K562 (cell line): ENCODE results near the gene RAP1GAP2. TPM values are rescaled to one million over a fixed set of nuclear protein-coding genes. Genes with fewer than 3 reads are reported as not detected.
A peak's percentile ranks its signal among the peaks of the same experiment; 100 is the strongest.

ENCODE experiments used
- CBX5 ChIP-seq: IDR thresholded peaks from 2 replicates; pipeline ENCODE4 v1.6.1; 2014; ENCODE audit warnings: low read depth, borderline replicate concordance
- CHCHD3 ChIP-seq: fragments of 250-450 bp; sonication (Bioruptor Pico); IDR thresholded peaks from 2 replicates; pipeline ENCODE4 v2.1.2; 2022; ENCODE audit warnings: mild to moderate bottlenecking
- FOXM1 ChIP-seq, 2 experiments: fragments of 450-650 bp in 1 of 2; sonication (generic) in 1 of 2; formaldehyde crosslinking in 1 of 2; IDR thresholded peaks; 2 replicates each; pipeline versions ENCODE4 v1.6.1 to v1.9.0; 2017 to 2022; ENCODE audit warnings: low read depth in 2 of 2, mild to moderate bottlenecking in 2 of 2, missing genetic modification reagents in 1 of 2, moderate library complexity in 1 of 2
- HMG20B ChIP-seq: fragments of 250-450 bp; sonication (Bioruptor Pico); IDR thresholded peaks from 2 replicates; pipeline ENCODE4 v1.5.0; 2021; ENCODE audit warnings: mild to moderate bottlenecking
- KDM5B ChIP-seq: fragments of 200-600 bp; sonication (generic); IDR thresholded peaks from 2 replicates; pipeline ENCODE4 v1.6.1; 2012; ENCODE audit warnings: low read depth, mild to moderate bottlenecking, moderate library complexity, low read length, control low read depth, inconsistent platforms; ENCODE audit not compliant: insufficient replicate concordance
- MEIS2 ChIP-seq: fragments of 450-650 bp; IDR thresholded peaks from 2 replicates; pipeline ENCODE4 v1.6.1; 2014; ENCODE audit warnings: mild to moderate bottlenecking; ENCODE audit not compliant: partially characterized antibody
- MYNN ChIP-seq, 2 experiments: sonication (generic); formaldehyde crosslinking in 1 of 2; IDR thresholded peaks; 2 replicates each; pipeline versions ENCODE4 v1.5.0 to v1.6.1; 2016 to 2020; ENCODE audit warnings: antibody characterized with exemption in 1 of 2, missing genetic modification reagents in 1 of 2
- NFIX ChIP-seq: fragments of 250-450 bp; sonication (Bioruptor Pico); IDR thresholded peaks from 2 replicates; pipeline ENCODE4 v1.4.0; 2020; ENCODE audit warnings: low read depth, mild to moderate bottlenecking, moderate library complexity
- NFRKB ChIP-seq: fragments of 450-650 bp; IDR thresholded peaks from 2 replicates; pipeline ENCODE4 v1.6.1; 2016; ENCODE audit warnings: low read depth
- PCBP2 ChIP-seq: fragments of 200-400 bp; formaldehyde crosslinking; IDR thresholded peaks from 2 replicates; pipeline ENCODE4 v1.6.1; 2018; ENCODE audit warnings: low read length, low read depth, mild to moderate bottlenecking, moderate library complexity; ENCODE audit not compliant: poor library complexity, severe bottlenecking
- YY1 ChIP-seq, 3 experiments: IDR thresholded peaks; 2 replicates each; pipeline ENCODE4 v1.6.1; 2011; ENCODE audit warnings: low read length in 2 of 3, mild to moderate bottlenecking in 2 of 3, moderate library complexity in 2 of 3, borderline replicate concordance in 1 of 3, control low read depth in 1 of 3, low read depth in 1 of 3; ENCODE audit not compliant: insufficient read depth in 3 of 3, insufficient replicate concordance in 2 of 3, control insufficient read depth in 1 of 3, insufficient read length in 1 of 3; ENCODE audit errors: extremely low read depth in 1 of 3
- ZBTB17 ChIP-seq: fragments of 450-650 bp; formaldehyde crosslinking; IDR thresholded peaks from 2 replicates; pipeline ENCODE4 v1.4.0; 2020; ENCODE audit warnings: mild to moderate bottlenecking
- ZNF175 ChIP-seq: fragments of 200-800 bp; sonication (Bioruptor generic); IDR thresholded peaks from 2 replicates; pipeline ENCODE4 v1.6.1; 2016; ENCODE audit warnings: low read depth, mild to moderate bottlenecking, missing genetic modification characterization, missing compliant biosample characterization
- ZNF224 ChIP-seq: sonication (generic); formaldehyde crosslinking; IDR thresholded peaks from 2 replicates; pipeline ENCODE4 v1.8.0; 2022; ENCODE audit warnings: mild to moderate bottlenecking, missing genetic modification reagents
- ZNF282 ChIP-seq: sonication (generic); formaldehyde crosslinking; IDR thresholded peaks from 2 replicates; pipeline ENCODE4 v1.8.1; 2023; ENCODE audit warnings: missing genetic modification reagents
- ZNF57 ChIP-seq: fragments of 450-650 bp; formaldehyde crosslinking; IDR thresholded peaks from 2 replicates; pipeline ENCODE4 v1.4.0; 2020; ENCODE audit warnings: mild to moderate bottlenecking, moderate library complexity
- ZNF79 ChIP-seq: fragments of 250-450 bp; sonication (Bioruptor Pico); IDR thresholded peaks from 2 replicates; pipeline ENCODE4 v1.4.0; 2020; ENCODE audit warnings: low read depth, mild to moderate bottlenecking, moderate library complexity
- ZSCAN29 ChIP-seq: fragments of 450-650 bp; IDR thresholded peaks from 2 replicates; pipeline ENCODE4 v1.6.1; 2017
- polyA plus RNA-seq, 8 experiments: library from polyadenylated mRNA; depleted of rRNA in 4 of 8; stranded (reverse) in 5 of 8; unstranded in 3 of 8; fragments of >200 nt; fragmentation: Nextera tagmentation in 2 of 8; fragmentation: Illumina TruSeq in 1 of 8; extraction: Ambion mirVana in 2 of 8; extraction: Trizol in 1 of 8; gene quantifications; 2 replicates each; pipeline versions ENCODE4 v1.2.1 to v1.2.3, GENCODE V29; 2011 to 2014; ENCODE audit warnings: inconsistent platforms in 1 of 8, missing spikeins in 1 of 8
- total RNA-seq, 7 experiments: library from RNA; depleted of rRNA in 6 of 7; stranded (reverse); fragments of >200 nt in 6 of 7; fragmentation: Illumina TruSeq in 2 of 7; extraction: Trizol in 2 of 7; gene quantifications; 2 replicates each; pipeline versions ENCODE4 v1.2.1 to v1.2.3, GENCODE V29; 2011 to 2021; ENCODE audit warnings: low replicate concordance in 1 of 7
- TF ChIP-seq, protein P1 (sequence below): sonication (generic); formaldehyde crosslinking; IDR thresholded peaks from 2 replicates; pipeline ENCODE4 v1.8.1; 2023; ENCODE audit warnings: mild to moderate bottlenecking, missing genetic modification reagents
- TF ChIP-seq, protein P2 (sequence below): fragments of 450-650 bp; IDR thresholded peaks from 2 replicates; pipeline ENCODE4 v1.6.1; 2017; ENCODE audit warnings: mild to moderate bottlenecking, moderate library complexity
- TF ChIP-seq, protein P3 (sequence below): sonication (generic); formaldehyde crosslinking; IDR thresholded peaks from 2 replicates; pipeline ENCODE4 v1.8.1; 2022; ENCODE audit warnings: missing genetic modification reagents
- TF ChIP-seq, protein P4 (sequence below): fragments of 450-650 bp; IDR thresholded peaks from 2 replicates; pipeline ENCODE4 v1.6.1; 2016; ENCODE audit warnings: missing biosample characterization, missing genetic modification characterization

Gene RAP1GAP2
- total and polyA plus RNA-seq, 9 of the 15 experiments (the other 6 are each of a cell fraction or from before 2014, with no cell fraction given): 0.01 to 1.3 (median 0.42) TPM; not detected in 1

DNA sequence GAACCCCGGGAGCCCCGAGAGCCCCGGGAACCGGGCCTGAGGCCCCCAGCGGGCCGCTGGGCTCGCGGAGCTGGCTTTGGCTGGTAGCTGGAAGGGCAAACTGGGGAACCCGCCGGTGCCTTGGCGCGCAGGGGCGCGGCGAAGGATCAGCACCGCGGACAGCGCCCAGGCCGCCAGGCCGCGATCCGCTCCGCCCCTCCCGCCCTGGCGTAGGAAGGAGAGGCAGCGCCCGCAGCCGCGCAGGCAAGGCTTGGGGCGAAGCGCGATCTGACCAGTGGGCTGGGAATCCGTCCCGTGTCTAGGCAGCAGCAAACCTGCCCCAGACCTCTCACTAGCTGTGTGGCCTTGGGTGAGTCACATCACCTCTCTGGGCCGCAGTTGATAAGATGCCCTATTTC, 46.5 kb upstream of the RAP1GAP2 start (continued):
- TF ChIP-seq, protein P1, sequence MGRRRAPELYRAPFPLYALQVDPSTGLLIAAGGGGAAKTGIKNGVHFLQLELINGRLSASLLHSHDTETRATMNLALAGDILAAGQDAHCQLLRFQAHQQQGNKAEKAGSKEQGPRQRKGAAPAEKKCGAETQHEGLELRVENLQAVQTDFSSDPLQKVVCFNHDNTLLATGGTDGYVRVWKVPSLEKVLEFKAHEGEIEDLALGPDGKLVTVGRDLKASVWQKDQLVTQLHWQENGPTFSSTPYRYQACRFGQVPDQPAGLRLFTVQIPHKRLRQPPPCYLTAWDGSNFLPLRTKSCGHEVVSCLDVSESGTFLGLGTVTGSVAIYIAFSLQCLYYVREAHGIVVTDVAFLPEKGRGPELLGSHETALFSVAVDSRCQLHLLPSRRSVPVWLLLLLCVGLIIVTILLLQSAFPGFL (CRISPR knock-in tag): no peak
- TF ChIP-seq, protein P2, sequence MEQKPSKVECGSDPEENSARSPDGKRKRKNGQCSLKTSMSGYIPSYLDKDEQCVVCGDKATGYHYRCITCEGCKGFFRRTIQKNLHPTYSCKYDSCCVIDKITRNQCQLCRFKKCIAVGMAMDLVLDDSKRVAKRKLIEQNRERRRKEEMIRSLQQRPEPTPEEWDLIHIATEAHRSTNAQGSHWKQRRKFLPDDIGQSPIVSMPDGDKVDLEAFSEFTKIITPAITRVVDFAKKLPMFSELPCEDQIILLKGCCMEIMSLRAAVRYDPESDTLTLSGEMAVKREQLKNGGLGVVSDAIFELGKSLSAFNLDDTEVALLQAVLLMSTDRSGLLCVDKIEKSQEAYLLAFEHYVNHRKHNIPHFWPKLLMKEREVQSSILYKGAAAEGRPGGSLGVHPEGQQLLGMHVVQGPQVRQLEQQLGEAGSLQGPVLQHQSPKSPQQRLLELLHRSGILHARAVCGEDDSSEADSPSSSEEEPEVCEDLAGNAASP: no peak
- no peak for TF ChIP-seq MYNN (IDR thresholded peaks at IDR 0.05)
- TF ChIP-seq MYNN (CRISPR knock-in tag; IDR thresholded peaks at IDR 0.05): no peak
- TF ChIP-seq PCBP2: no peak
- no peak for TF ChIP-seq ZNF224 (CRISPR knock-in tag)
- TF ChIP-seq ZSCAN29: no peak
- TF ChIP-seq NFIX (CRISPR knock-in tag): no peak
- TF ChIP-seq FOXM1 (IDR thresholded peaks at IDR 0.05; ENCODE audit: low read depth): no peak
- TF ChIP-seq FOXM1 (CRISPR knock-in tag; IDR thresholded peaks at IDR 0.05; ENCODE audit: low read depth): peak; percentile 39; the same call in 1 of the 2 replicates
- TF ChIP-seq CHCHD3 (CRISPR knock-in tag): no peak
- TF ChIP-seq ZNF175: no peak
- TF ChIP-seq ZNF57 (CRISPR knock-in tag): no peak
- no peak for TF ChIP-seq NFRKB
- TF ChIP-seq CBX5: no peak
- TF ChIP-seq ZBTB17 (CRISPR knock-in tag): no peak
- TF ChIP-seq, protein P3, sequence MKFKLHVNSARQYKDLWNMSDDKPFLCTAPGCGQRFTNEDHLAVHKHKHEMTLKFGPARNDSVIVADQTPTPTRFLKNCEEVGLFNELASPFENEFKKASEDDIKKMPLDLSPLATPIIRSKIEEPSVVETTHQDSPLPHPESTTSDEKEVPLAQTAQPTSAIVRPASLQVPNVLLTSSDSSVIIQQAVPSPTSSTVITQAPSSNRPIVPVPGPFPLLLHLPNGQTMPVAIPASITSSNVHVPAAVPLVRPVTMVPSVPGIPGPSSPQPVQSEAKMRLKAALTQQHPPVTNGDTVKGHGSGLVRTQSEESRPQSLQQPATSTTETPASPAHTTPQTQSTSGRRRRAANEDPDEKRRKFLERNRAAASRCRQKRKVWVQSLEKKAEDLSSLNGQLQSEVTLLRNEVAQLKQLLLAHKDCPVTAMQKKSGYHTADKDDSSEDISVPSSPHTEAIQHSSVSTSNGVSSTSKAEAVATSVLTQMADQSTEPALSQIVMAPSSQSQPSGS (CRISPR knock-in tag): no peak
- TF ChIP-seq, protein P4, sequence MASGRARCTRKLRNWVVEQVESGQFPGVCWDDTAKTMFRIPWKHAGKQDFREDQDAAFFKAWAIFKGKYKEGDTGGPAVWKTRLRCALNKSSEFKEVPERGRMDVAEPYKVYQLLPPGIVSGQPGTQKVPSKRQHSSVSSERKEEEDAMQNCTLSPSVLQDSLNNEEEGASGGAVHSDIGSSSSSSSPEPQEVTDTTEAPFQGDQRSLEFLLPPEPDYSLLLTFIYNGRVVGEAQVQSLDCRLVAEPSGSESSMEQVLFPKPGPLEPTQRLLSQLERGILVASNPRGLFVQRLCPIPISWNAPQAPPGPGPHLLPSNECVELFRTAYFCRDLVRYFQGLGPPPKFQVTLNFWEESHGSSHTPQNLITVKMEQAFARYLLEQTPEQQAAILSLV (tag): no peak
- no peak for TF ChIP-seq YY1 (IDR thresholded peaks at IDR 0.05; ENCODE audit: borderline replicate concordance in 1 of 3, control insufficient read depth in 1 of 3, extremely low read depth in 1 of 3, insufficient read depth in 3 of 3, insufficient read length in 1 of 3, insufficient replicate concordance in 2 of 3, low read depth in 1 of 3, low read length in 2 of 3)
- TF ChIP-seq ZNF282 (CRISPR knock-in tag): peak; percentile 36; the same call in 1 of the 2 replicates
- TF ChIP-seq ZNF79: no peak
- no peak for TF ChIP-seq HMG20B
- TF ChIP-seq MEIS2: no peak
- no peak for TF ChIP-seq KDM5B
